Vagina (tissue), 2 donors: ENCODE measurements around the gene CAPZB. TPM values are rescaled to one million over a fixed set of nuclear protein-coding genes. Genes with fewer than 3 reads are reported as not detected.

Experiments used
- DNase-seq, 2 donors: peaks; one replicate each; pipeline ENCODE4 v3.0.0-alpha.2; 2017; ENCODE audit errors: extremely low spot score in 2 of 2
- H3K27ac ChIP-seq: fragments of 200-600 bp; sonication (generic); one replicate; pipeline ENCODE4 v1.5.1; 2019
- H3K27me3 ChIP-seq: fragments of 200-600 bp; sonication (generic); one replicate; pipeline ENCODE4 v1.5.1; 2019
- H3K36me3 ChIP-seq, 2 donors: fragments of 200-600 bp; sonication (generic); one replicate each; pipeline ENCODE4 v1.5.1; 2017 to 2019
- H3K4me1 ChIP-seq: fragments of 200-600 bp; sonication (generic); one replicate; pipeline ENCODE4 v1.5.1; 2019
- H3K4me3 ChIP-seq, 2 donors: fragments of 200-600 bp; sonication (generic); 1 replicate in 1 of 2; 2 replicates in 1 of 2; pipeline ENCODE4 v1.5.1; 2016 to 2019
- H3K9me3 ChIP-seq: fragments of 200-600 bp; sonication (generic); one replicate; pipeline ENCODE4 v1.5.1; 2019
- POLR2A ChIP-seq, 2 donors: fragments of 450-650 bp; IDR thresholded peaks; one replicate each; pipeline ENCODE4 v1.6.1; 2017; ENCODE audit warnings: antibody characterized with exemption in 2 of 2, mild to moderate bottlenecking in 2 of 2, moderate library complexity in 2 of 2
- POLR2AphosphoS5 ChIP-seq, 2 donors: sonication (generic); formaldehyde crosslinking; IDR thresholded peaks; one replicate each; pipeline ENCODE4 v1.9.0; 2017; ENCODE audit warnings: antibody characterized with exemption in 2 of 2, mild to moderate bottlenecking in 2 of 2, low read depth in 1 of 2; ENCODE audit not compliant: insufficient read depth in 1 of 2
- intact Hi-C: fragments of 100-400 bp; cut with DNase I; formaldehyde crosslinking; loops from one replicate; pipeline ENCODE4 v1.15.1; 2023
- total RNA-seq: library from RNA; depleted of rRNA; stranded (reverse); fragments of >200 nt; gene quantifications from one replicate; pipeline ENCODE4 v1.2.3, GENCODE V29; 2016
- TF ChIP-seq, protein P1 (sequence below), 3 experiments: fragments of 450-650 bp in 2 of 3; fragments of 200-600 bp in 1 of 3; sonication (generic) in 1 of 3; IDR thresholded peaks; one replicate each; pipeline ENCODE4 v1.5.1; 2017 to 2019; ENCODE audit warnings: antibody characterized with exemption in 3 of 3, mild to moderate bottlenecking in 2 of 3, moderate library complexity in 2 of 3

Gene CAPZB
- total RNA-seq, 1 donor from 2014 or later = 152 TPM

GRCh38 chr1:19425646-19426239 is 59.6 kb downstream of the CAPZB start:
- no peak for DNase-seq
- no peaks in the 10 kb centered on the region for H3K36me3 ChIP-seq
- peak overlapping the region; percentile 86 for H3K27ac ChIP-seq
- intact Hi-C loops = no loop called here
- H3K4me1 ChIP-seq = peaks cover 100% of the 10 kb centered on the region
- TF ChIP-seq, protein P1, sequence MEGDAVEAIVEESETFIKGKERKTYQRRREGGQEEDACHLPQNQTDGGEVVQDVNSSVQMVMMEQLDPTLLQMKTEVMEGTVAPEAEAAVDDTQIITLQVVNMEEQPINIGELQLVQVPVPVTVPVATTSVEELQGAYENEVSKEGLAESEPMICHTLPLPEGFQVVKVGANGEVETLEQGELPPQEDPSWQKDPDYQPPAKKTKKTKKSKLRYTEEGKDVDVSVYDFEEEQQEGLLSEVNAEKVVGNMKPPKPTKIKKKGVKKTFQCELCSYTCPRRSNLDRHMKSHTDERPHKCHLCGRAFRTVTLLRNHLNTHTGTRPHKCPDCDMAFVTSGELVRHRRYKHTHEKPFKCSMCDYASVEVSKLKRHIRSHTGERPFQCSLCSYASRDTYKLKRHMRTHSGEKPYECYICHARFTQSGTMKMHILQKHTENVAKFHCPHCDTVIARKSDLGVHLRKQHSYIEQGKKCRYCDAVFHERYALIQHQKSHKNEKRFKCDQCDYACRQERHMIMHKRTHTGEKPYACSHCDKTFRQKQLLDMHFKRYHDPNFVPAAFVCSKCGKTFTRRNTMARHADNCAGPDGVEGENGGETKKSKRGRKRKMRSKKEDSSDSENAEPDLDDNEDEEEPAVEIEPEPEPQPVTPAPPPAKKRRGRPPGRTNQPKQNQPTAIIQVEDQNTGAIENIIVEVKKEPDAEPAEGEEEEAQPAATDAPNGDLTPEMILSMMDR (IDR thresholded peaks at IDR 0.05) = no peak
- TF ChIP-seq POLR2A (IDR thresholded peaks at IDR 0.05) (no peak), POLR2AphosphoS5 (IDR thresholded peaks at IDR 0.05; ENCODE audit: insufficient read depth in 1 of 2, low read depth in 1 of 2) (no peak)
- no peak overlapping the region for H3K4me3 ChIP-seq
- H3K27me3 ChIP-seq = no peaks in the 10 kb centered on the region
- no peaks in the 10 kb centered on the region for H3K9me3 ChIP-seq

GRCh38 chr1:19424651-19425570 is 60.4 kb downstream of the CAPZB start:
- Histone ChIP-seq H3K9me3 (no peaks in the 10 kb centered on the region), H3K36me3 (no peaks in the 10 kb centered on the region), H3K4me3 (no peak overlapping the region), H3K27ac (peak overlapping the region; percentile 86), H3K27me3 (no peaks in the 10 kb centered on the region), H3K4me1 (peaks cover 100% of the 10 kb centered on the region)
- DNase-seq = no peak
- no peak for TF ChIP-seq POLR2AphosphoS5 (IDR thresholded peaks at IDR 0.05; ENCODE audit: insufficient read depth in 1 of 2, low read depth in 1 of 2)
- TF ChIP-seq, protein P1 (IDR thresholded peaks at IDR 0.05) = no peak
- TF ChIP-seq POLR2A (IDR thresholded peaks at IDR 0.05) = no peak
- intact Hi-C loops = no loop called here

DNA sequence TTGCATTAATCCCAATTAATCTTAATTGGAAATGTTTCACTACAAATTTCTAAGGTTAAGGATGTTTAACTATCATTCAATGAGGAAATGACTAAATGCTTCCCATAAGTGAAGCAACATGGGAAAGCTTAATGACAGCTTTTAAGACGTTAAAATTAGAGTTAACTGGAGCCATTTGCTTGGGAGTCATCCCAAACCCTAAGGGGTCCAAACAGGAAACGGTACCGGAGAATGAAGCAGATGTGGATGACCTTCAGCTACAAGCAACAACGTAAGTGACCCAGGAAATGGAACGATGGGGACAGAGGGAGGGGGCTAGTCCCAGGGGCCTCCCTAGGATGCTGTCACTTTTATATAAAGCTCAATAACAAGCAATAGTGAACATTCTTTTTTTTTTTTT is 62.2 kb downstream of the CAPZB start:
- no peak for DNase-seq
- H3K27me3 ChIP-seq = no peaks in the 10 kb centered on the region
- no peaks in the 10 kb centered on the region for H3K9me3 ChIP-seq
- H3K36me3 ChIP-seq = peaks cover 0 to 9% of the 10 kb centered on the region in 2 donors
- no peak overlapping the region for H3K4me3 ChIP-seq
- TF ChIP-seq POLR2A (IDR thresholded peaks at IDR 0.05) = no peak
- TF ChIP-seq, protein P1 (IDR thresholded peaks at IDR 0.05) = no peak
- intact Hi-C loops = no loop called here
- H3K4me1 ChIP-seq = peaks cover 100% of the 10 kb centered on the region
- peak overlapping the region; percentile 86 for H3K27ac ChIP-seq

- TF ChIP-seq POLR2A (IDR thresholded peaks at IDR 0.05) (no peak), POLR2AphosphoS5 (IDR thresholded peaks at IDR 0.05; ENCODE audit: insufficient read depth in 1 of 2, low read depth in 1 of 2) (no peak)
- TF ChIP-seq, protein P1 (IDR thresholded peaks at IDR 0.05) = no peak
- DNase-seq = no peak
- Histone ChIP-seq H3K9me3 (no peaks in the 10 kb centered on the region), H3K27ac (peak overlapping the region; percentile 86), H3K4me3 (no peak overlapping the region), H3K4me1 (peaks cover 97% of the 10 kb centered on the region), H3K36me3 (peaks cover 0 to 9% of the 10 kb centered on the region in 2 donors), H3K27me3 (no peaks in the 10 kb centered on the region)
- intact Hi-C loops = no loop called here
These were observed 64.0 kb downstream of the CAPZB start for GRCh38 chr1:19421365-19421764.

GRCh38 chr1:19420606-19421005 is 64.7 kb downstream of the CAPZB start:
- H3K4me3 ChIP-seq = no peak overlapping the region
- H3K4me1 ChIP-seq = peaks cover 97% of the 10 kb centered on the region
- intact Hi-C loops = no loop called here
- no peaks in the 10 kb centered on the region for H3K9me3 ChIP-seq
- H3K27ac ChIP-seq = peak overlapping the region; percentile 86
- H3K36me3 ChIP-seq = peaks cover 0 to 9% of the 10 kb centered on the region in 2 donors
- DNase-seq = no peak
- TF ChIP-seq, protein P1 (IDR thresholded peaks at IDR 0.05) = no peak
- no peak for TF ChIP-seq POLR2AphosphoS5 (IDR thresholded peaks at IDR 0.05; ENCODE audit: insufficient read depth in 1 of 2, low read depth in 1 of 2)
- no peak for TF ChIP-seq POLR2A (IDR thresholded peaks at IDR 0.05)
- no peaks in the 10 kb centered on the region for H3K27me3 ChIP-seq
